SK-N-SH (cell line): ENCODE measurements around the gene HNRNPC. TPM values are rescaled to one million over a fixed set of nuclear protein-coding genes. Genes with fewer than 3 reads are reported as not detected.

Experiments
- CTCF ChIA-PET: fragments of 300-600, 350-600 bp; formaldehyde crosslinking; extraction: SDS; loops from one replicate; lab custom pipeline; 2021; lab: Yijun Ruan, JAX
- POLR2A ChIA-PET: fragments of 350-600 bp; sonication (Branson Sonifier 250); formaldehyde crosslinking; extraction: SDS; loops from one replicate; lab custom pipeline; 2020; ENCODE audit warnings: antibody characterized with exemption, inconsistent platforms; lab: Yijun Ruan, JAX
- DNase-seq: peaks from one replicate; pipeline ENCODE4 v3.0.0; 2012
- H2AFZ ChIP-seq: fragments of 200-600 bp; sonication (generic); 2 replicates; pipeline ENCODE4 v1.8.1; 2016; ENCODE audit warnings: antibody characterized with exemption, mild to moderate bottlenecking, low read depth
- H3F3A ChIP-seq: fragments of 200-600 bp; sonication (generic); replicated peaks from 2 replicates; pipeline ENCODE3; 2016; ENCODE audit warnings: antibody characterized with exemption, mild to moderate bottlenecking; ENCODE audit not compliant: insufficient read depth
- H3K27ac ChIP-seq, 2 experiments: fragments of 200-500 bp in 1 of 2; fragments of 200-600 bp in 1 of 2; sonication (Bioruptor generic) in 1 of 2; sonication (generic), shearing (Covaris generic) in 1 of 2; 2 replicates each; pipeline versions ENCODE4 v1.5.1 to v1.6.1; 2014 to 2016; ENCODE audit warnings: low read depth in 2 of 2, inconsistent platforms in 1 of 2, low read length in 1 of 2, mild to moderate bottlenecking in 1 of 2, mixed read lengths in 1 of 2
- H3K27me3 ChIP-seq: fragments of 200-600 bp; sonication (generic), shearing (Covaris generic); 2 replicates; pipeline ENCODE4 v1.6.1; 2016; ENCODE audit warnings: mixed run types; ENCODE audit not compliant: insufficient read depth
- H3K36me3 ChIP-seq, 2 experiments: fragments of 200-500 bp in 1 of 2; fragments of 200-600 bp in 1 of 2; sonication (Bioruptor generic) in 1 of 2; sonication (generic) in 1 of 2; replicated peaks in 1 of 2; 2 replicates each; pipeline versions ENCODE3 to v1.5.1; 2014 to 2016; ENCODE audit warnings: low read length in 1 of 2, mild to moderate bottlenecking in 1 of 2; ENCODE audit not compliant: insufficient read depth in 2 of 2, control insufficient read depth in 1 of 2
- H3K4me1 ChIP-seq, 2 experiments: fragments of 200-500 bp in 1 of 2; fragments of 200-600 bp in 1 of 2; sonication (Bioruptor generic) in 1 of 2; sonication (generic), shearing (Covaris generic) in 1 of 2; 2 replicates each; pipeline versions ENCODE4 v1.5.1 to v1.6.1; 2014 to 2016; ENCODE audit warnings: low read depth in 1 of 2, low read length in 1 of 2, mixed run types in 1 of 2; ENCODE audit not compliant: insufficient read depth in 2 of 2, control insufficient read depth in 1 of 2
- H3K4me2 ChIP-seq: fragments of 200-600 bp; sonication (generic), shearing (Covaris generic); 2 replicates; pipeline ENCODE4 v1.6.1; 2017; ENCODE audit warnings: mixed run types
- H3K4me3 ChIP-seq, 2 experiments: fragments of 200-500 bp in 1 of 2; fragments of 200-600 bp in 1 of 2; sonication (Bioruptor generic) in 1 of 2; sonication (generic), shearing (Covaris generic) in 1 of 2; 2 replicates each; pipeline versions ENCODE4 v1.5.1 to v1.8.1; 2014 to 2016; ENCODE audit warnings: low read depth in 2 of 2, inconsistent platforms in 1 of 2, low read length in 1 of 2, mild to moderate bottlenecking in 1 of 2, mixed read lengths in 1 of 2, moderate library complexity in 1 of 2
- H3K79me2 ChIP-seq: fragments of 200-600 bp; sonication (generic); 2 replicates; pipeline ENCODE4 v1.8.1; 2017; ENCODE audit warnings: mild to moderate bottlenecking; ENCODE audit not compliant: insufficient read depth
- H3K9ac ChIP-seq: fragments of 200-600 bp; sonication (generic); 2 replicates; pipeline ENCODE4 v1.6.1; 2017; ENCODE audit warnings: mixed run types
- H3K9me2 ChIP-seq: fragments of 200-600 bp; sonication (generic); 2 replicates; pipeline ENCODE4 v1.6.1; 2017; ENCODE audit warnings: mixed run types
- H3K9me3 ChIP-seq: fragments of 200-600 bp; sonication (generic); 2 replicates; pipeline ENCODE4 v1.6.1; 2017; ENCODE audit warnings: mixed run types, mild to moderate bottlenecking, moderate library complexity
- H4K20me1 ChIP-seq: fragments of 200-600 bp; sonication (generic); 2 replicates; pipeline ENCODE4 v1.6.1; 2017; ENCODE audit warnings: mild to moderate bottlenecking, mixed run types; ENCODE audit not compliant: insufficient read depth
- CHD2 ChIP-seq: fragments of 150-350 bp; IDR thresholded peaks from 2 replicates; pipeline ENCODE4 v1.6.1; 2018; ENCODE audit warnings: low read length; ENCODE audit not compliant: partially characterized antibody
- EP300 ChIP-seq, 2 experiments: IDR thresholded peaks; 2 replicates each; pipeline versions ENCODE4 v1.4.0 to v1.6.1; 2012; ENCODE audit warnings: borderline replicate concordance in 1 of 2, low read depth in 1 of 2, low read length in 1 of 2
- FOXJ3 ChIP-seq: sonication (generic); formaldehyde crosslinking; IDR thresholded peaks from 2 replicates; pipeline ENCODE4 v1.5.1; 2020; ENCODE audit warnings: mild to moderate bottlenecking, missing genetic modification reagents
- GABPA ChIP-seq: IDR thresholded peaks from 2 replicates; pipeline ENCODE4 v1.4.0; 2012; ENCODE audit warnings: low read depth, mild to moderate bottlenecking
- GATA2 ChIP-seq: sonication (generic); formaldehyde crosslinking; IDR thresholded peaks from 2 replicates; pipeline ENCODE4 v1.5.0; 2020; ENCODE audit warnings: mild to moderate bottlenecking, missing genetic modification reagents
- IRF3 ChIP-seq: fragments of 150-350 bp; IDR thresholded peaks from 2 replicates; pipeline ENCODE4 v1.6.1; 2016; ENCODE audit warnings: mild to moderate bottlenecking, low read depth, low read length
- MXI1 ChIP-seq: IDR thresholded peaks from 2 replicates; pipeline ENCODE4 v1.6.1; 2012; ENCODE audit warnings: mild to moderate bottlenecking, low read depth, low read length, improper control_type of control experiment
- NRF1 ChIP-seq: IDR thresholded peaks from 2 replicates; pipeline ENCODE4 v1.6.1; 2012; ENCODE audit warnings: low read depth, mild to moderate bottlenecking, low read length
- RAD21 ChIP-seq: IDR thresholded peaks from 2 replicates; pipeline ENCODE4 v1.6.1; 2012; ENCODE audit warnings: mild to moderate bottlenecking, low read length
- RCOR1 ChIP-seq: fragments of 150-350 bp; IDR thresholded peaks from 2 replicates; pipeline ENCODE4 v1.6.1; 2017; ENCODE audit warnings: antibody characterized with exemption, low read length
- RFX5 ChIP-seq: IDR thresholded peaks from 2 replicates; pipeline ENCODE4 v1.6.1; 2012; ENCODE audit warnings: mild to moderate bottlenecking, improper control_type of control experiment, low read length
- RXRA ChIP-seq: IDR thresholded peaks from 2 replicates; pipeline ENCODE4 v1.4.0; 2012; ENCODE audit warnings: low read depth, mild to moderate bottlenecking, borderline replicate concordance
- SIN3A ChIP-seq: IDR thresholded peaks from 2 replicates; pipeline ENCODE4 v1.6.1; 2012; ENCODE audit warnings: low read depth, mild to moderate bottlenecking, low read length, moderate library complexity, borderline replicate concordance
- USF1 ChIP-seq: IDR thresholded peaks from 2 replicates; pipeline ENCODE4 v1.4.0; 2012; ENCODE audit warnings: low read depth, borderline replicate concordance
- USF2 ChIP-seq: fragments of 150-350 bp; IDR thresholded peaks from 2 replicates; pipeline ENCODE4 v1.6.1; 2017; ENCODE audit warnings: antibody characterized with exemption, low read length, low read depth, borderline replicate concordance
- WGBS: methylation state at CpG from one replicate; pipeline ENCODE4 v1.1.6; 2017; ENCODE audit warnings: low lambda C conversion rate; 5-methylcytosine and 5-hydroxymethylcytosine counted together
- polyA plus RNA-seq, 3 experiments: library from polyadenylated mRNA; depleted of rRNA; stranded (reverse); fragments of >200 nt; gene quantifications; 2 replicates each; pipeline ENCODE4 v1.2.3, GENCODE V29; 2012
- TF ChIP-seq, protein P1 (sequence below): fragments of 200-600 bp; sonication (generic); IDR thresholded peaks from 2 replicates; pipeline ENCODE4 v1.6.1; 2017; ENCODE audit warnings: antibody characterized with exemption, mild to moderate bottlenecking, moderate library complexity
- TF ChIP-seq, protein P2 (sequence below): IDR thresholded peaks from 2 replicates; pipeline ENCODE4 v1.4.0; 2012; ENCODE audit warnings: low read depth, borderline replicate concordance
- TF ChIP-seq, protein P3 (sequence below): IDR thresholded peaks from 2 replicates; pipeline ENCODE4; 2012

Gene HNRNPC
- polyA plus RNA-seq, 1 of the 3 experiments (the other 2 are of a cell fraction): 341 TPM

- peak; percentile 82 for DNase-seq
- no peaks in the 10 kb centered on the region for H3K9me3 ChIP-seq
- H3K36me3 ChIP-seq: no peaks in the 10 kb centered on the region
- ChIA-PET CTCF (interaction anchor here (1.6 kb wide), 1 partner anchor 56 kb away, joined by 4 read pairs; no protein-coding TSS in a partner anchor), POLR2A (no interaction called here)
- peaks cover 0 to 13% of the 10 kb centered on the region in 2 experiments; a peak in 1 of 4 replicates for H3K4me1 ChIP-seq
- no peaks in the 10 kb centered on the region for H3K9me2 ChIP-seq
- H2AFZ ChIP-seq: peak overlapping the region; percentile 33
- H3K9ac ChIP-seq: no peak overlapping the region
- no peak for TF ChIP-seq RXRA
- no peak for TF ChIP-seq NRF1
- no peak for TF ChIP-seq SIN3A
- peak overlapping the region; percentile 70 for H3K4me2 ChIP-seq
- 9% methylated on average over 2 of the region's 19 CpGs for WGBS
- H4K20me1 ChIP-seq: no peaks in the 10 kb centered on the region
- no peaks in the 10 kb centered on the region; the same call in 1 of the 2 replicates for H3K27me3 ChIP-seq
- no peak overlapping the region; a peak in 1 of 4 replicates for H3K27ac ChIP-seq
- no peaks in the 10 kb centered on the region for H3F3A ChIP-seq
- H3K4me3 ChIP-seq: peak overlapping the region; percentile 40 to 50; a peak in 3 of 4 replicates
- no peaks in the 10 kb centered on the region for H3K79me2 ChIP-seq
Observed at GRCh38 chr14:21191809-21192446, 77.3 kb downstream of the HNRNPC start.

- H3K9me2 ChIP-seq: no peaks in the 10 kb centered on the region
- no peaks in the 10 kb centered on the region for H3K79me2 ChIP-seq
- 83% methylated on average over 6 of the region's 7 CpGs for WGBS
- peak overlapping the region; percentile 33 for H2AFZ ChIP-seq
- peak overlapping the region; percentile 40 to 50; a peak in 3 of 4 replicates for H3K4me3 ChIP-seq
- H3K9ac ChIP-seq: no peak overlapping the region
- ChIA-PET CTCF (interaction anchor here (1.6 kb wide), 1 partner anchor 55 kb away, joined by 4 read pairs; no protein-coding TSS in a partner anchor), POLR2A (no interaction called here)
- H3K27me3 ChIP-seq: no peaks in the 10 kb centered on the region; the same call in 1 of the 2 replicates
- peaks cover 0 to 13% of the 10 kb centered on the region in 2 experiments; a peak in 1 of 4 replicates for H3K4me1 ChIP-seq
- no peaks in the 10 kb centered on the region for H3K36me3 ChIP-seq
- H4K20me1 ChIP-seq: no peaks in the 10 kb centered on the region
- peak overlapping the region; percentile 70; the same call in 1 of the 2 replicates for H3K4me2 ChIP-seq
- H3K9me3 ChIP-seq: no peaks in the 10 kb centered on the region
- no peaks in the 10 kb centered on the region for H3F3A ChIP-seq
- DNase-seq: peak; percentile 18
- no peak overlapping the region for H3K27ac ChIP-seq
- TF ChIP-seq, protein P1, sequence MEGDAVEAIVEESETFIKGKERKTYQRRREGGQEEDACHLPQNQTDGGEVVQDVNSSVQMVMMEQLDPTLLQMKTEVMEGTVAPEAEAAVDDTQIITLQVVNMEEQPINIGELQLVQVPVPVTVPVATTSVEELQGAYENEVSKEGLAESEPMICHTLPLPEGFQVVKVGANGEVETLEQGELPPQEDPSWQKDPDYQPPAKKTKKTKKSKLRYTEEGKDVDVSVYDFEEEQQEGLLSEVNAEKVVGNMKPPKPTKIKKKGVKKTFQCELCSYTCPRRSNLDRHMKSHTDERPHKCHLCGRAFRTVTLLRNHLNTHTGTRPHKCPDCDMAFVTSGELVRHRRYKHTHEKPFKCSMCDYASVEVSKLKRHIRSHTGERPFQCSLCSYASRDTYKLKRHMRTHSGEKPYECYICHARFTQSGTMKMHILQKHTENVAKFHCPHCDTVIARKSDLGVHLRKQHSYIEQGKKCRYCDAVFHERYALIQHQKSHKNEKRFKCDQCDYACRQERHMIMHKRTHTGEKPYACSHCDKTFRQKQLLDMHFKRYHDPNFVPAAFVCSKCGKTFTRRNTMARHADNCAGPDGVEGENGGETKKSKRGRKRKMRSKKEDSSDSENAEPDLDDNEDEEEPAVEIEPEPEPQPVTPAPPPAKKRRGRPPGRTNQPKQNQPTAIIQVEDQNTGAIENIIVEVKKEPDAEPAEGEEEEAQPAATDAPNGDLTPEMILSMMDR: no peak
- TF ChIP-seq IRF3 (no peak), GATA2 (CRISPR knock-in tag) (no peak), MXI1 (no peak), FOXJ3 (CRISPR knock-in tag) (no peak), USF2 (no peak), RAD21 (no peak), RCOR1 (no peak), CHD2 (no peak), EP300 (IDR thresholded peaks at IDR 0.05; ENCODE audit: borderline replicate concordance in 1 of 2, low read depth in 1 of 2, low read length in 1 of 2) (no peak), USF1 (no peak), RFX5 (no peak), GABPA (no peak)
- TF ChIP-seq, protein P2, sequence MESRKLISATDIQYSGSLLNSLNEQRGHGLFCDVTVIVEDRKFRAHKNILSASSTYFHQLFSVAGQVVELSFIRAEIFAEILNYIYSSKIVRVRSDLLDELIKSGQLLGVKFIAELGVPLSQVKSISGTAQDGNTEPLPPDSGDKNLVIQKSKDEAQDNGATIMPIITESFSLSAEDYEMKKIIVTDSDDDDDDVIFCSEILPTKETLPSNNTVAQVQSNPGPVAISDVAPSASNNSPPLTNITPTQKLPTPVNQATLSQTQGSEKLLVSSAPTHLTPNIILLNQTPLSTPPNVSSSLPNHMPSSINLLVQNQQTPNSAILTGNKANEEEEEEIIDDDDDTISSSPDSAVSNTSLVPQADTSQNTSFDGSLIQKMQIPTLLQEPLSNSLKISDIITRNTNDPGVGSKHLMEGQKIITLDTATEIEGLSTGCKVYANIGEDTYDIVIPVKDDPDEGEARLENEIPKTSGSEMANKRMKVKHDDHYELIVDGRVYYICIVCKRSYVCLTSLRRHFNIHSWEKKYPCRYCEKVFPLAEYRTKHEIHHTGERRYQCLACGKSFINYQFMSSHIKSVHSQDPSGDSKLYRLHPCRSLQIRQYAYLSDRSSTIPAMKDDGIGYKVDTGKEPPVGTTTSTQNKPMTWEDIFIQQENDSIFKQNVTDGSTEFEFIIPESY: no peak
- TF ChIP-seq, protein P3, sequence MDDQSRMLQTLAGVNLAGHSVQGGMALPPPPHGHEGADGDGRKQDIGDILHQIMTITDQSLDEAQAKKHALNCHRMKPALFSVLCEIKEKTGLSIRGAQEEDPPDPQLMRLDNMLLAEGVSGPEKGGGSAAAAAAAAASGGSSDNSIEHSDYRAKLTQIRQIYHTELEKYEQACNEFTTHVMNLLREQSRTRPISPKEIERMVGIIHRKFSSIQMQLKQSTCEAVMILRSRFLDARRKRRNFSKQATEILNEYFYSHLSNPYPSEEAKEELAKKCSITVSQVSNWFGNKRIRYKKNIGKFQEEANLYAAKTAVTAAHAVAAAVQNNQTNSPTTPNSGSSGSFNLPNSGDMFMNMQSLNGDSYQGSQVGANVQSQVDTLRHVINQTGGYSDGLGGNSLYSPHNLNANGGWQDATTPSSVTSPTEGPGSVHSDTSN: no peak
Observed at GRCh38 chr14:21191261-21191808, 77.9 kb downstream of the HNRNPC start.
